K562 (cell line): ENCODE results near the gene CNKSR1. TPM values are rescaled to one million over a fixed set of nuclear protein-coding genes. Genes with fewer than 3 reads are reported as not detected.

Source experiments
- ARNT ChIP-seq, 2 experiments: fragments of 450-650 bp; IDR thresholded peaks; 2 replicates each; pipeline ENCODE4 v1.6.1; 2016; ENCODE audit warnings: mild to moderate bottlenecking in 1 of 2
- ATF1 ChIP-seq, 2 experiments: fragments of 450-650 bp in 1 of 2; IDR thresholded peaks; 2 replicates each; pipeline ENCODE4 v1.6.1; 2016; ENCODE audit warnings: missing compliant biosample characterization in 1 of 2, missing genetic modification characterization in 1 of 2
- BCLAF1 ChIP-seq, 2 experiments: fragments of 450-650 bp in 1 of 2; IDR thresholded peaks; 2 replicates each; pipeline ENCODE4 v1.6.1; 2011 to 2017; ENCODE audit warnings: low read depth in 2 of 2, antibody characterized with exemption in 1 of 2, borderline replicate concordance in 1 of 2, low read length in 1 of 2, mild to moderate bottlenecking in 1 of 2, mixed read lengths in 1 of 2; ENCODE audit not compliant: control insufficient read depth in 1 of 2
- DIDO1 ChIP-seq: fragments of 450-650 bp; IDR thresholded peaks from 2 replicates; pipeline ENCODE4 v1.6.1; 2016; ENCODE audit warnings: low read depth, missing biosample characterization, missing genetic modification characterization
- DLX4 ChIP-seq: fragments of 250-450 bp; sonication (Bioruptor Pico); IDR thresholded peaks from 2 replicates; pipeline ENCODE4 v1.6.1; 2021; ENCODE audit warnings: mild to moderate bottlenecking
- EHMT2 ChIP-seq: fragments of 450-650 bp; IDR thresholded peaks from 2 replicates; pipeline ENCODE4 v1.6.1; 2018; ENCODE audit warnings: antibody characterized with exemption
- ETS1 ChIP-seq: conservative IDR thresholded peaks from 2 replicates; pipeline ENCODE4 v1.6.1; 2011; ENCODE audit warnings: low read depth, mild to moderate bottlenecking, low read length; ENCODE audit not compliant: control insufficient read depth
- HMG20A ChIP-seq: fragments of 450-650 bp; formaldehyde crosslinking; conservative IDR thresholded peaks from 2 replicates; pipeline ENCODE4 v1.4.0; 2020; ENCODE audit warnings: mild to moderate bottlenecking, mixed read lengths
- HMG20B ChIP-seq: fragments of 250-450 bp; sonication (Bioruptor Pico); IDR thresholded peaks from 2 replicates; pipeline ENCODE4 v1.5.0; 2021; ENCODE audit warnings: mild to moderate bottlenecking
- HOMEZ ChIP-seq: fragments of 250-450 bp; sonication (Bioruptor Pico); IDR thresholded peaks from 2 replicates; pipeline ENCODE4 v1.4.0; 2020; ENCODE audit warnings: mild to moderate bottlenecking, moderate library complexity
- MEF2D ChIP-seq: conservative IDR thresholded peaks from 2 replicates; pipeline ENCODE4 v1.6.1; 2016; ENCODE audit warnings: low read depth, missing genetic modification characterization, missing compliant biosample characterization
- NRF1 ChIP-seq, 2 experiments: fragments of 450-650 bp; IDR thresholded peaks in 1 of 2; conservative IDR thresholded peaks in 1 of 2; 2 replicates each; pipeline ENCODE4 v1.6.1; 2014; ENCODE audit warnings: mild to moderate bottlenecking in 2 of 2
- POLR2B ChIP-seq: fragments of 450-650 bp; IDR thresholded peaks from 2 replicates; pipeline ENCODE4 v1.6.1; 2018; ENCODE audit warnings: low read depth; ENCODE audit not compliant: partially characterized antibody
- RBFOX2 ChIP-seq: fragments of 200-400 bp; formaldehyde crosslinking; IDR thresholded peaks from 2 replicates; pipeline ENCODE4 v1.6.1; 2017; ENCODE audit warnings: low read depth, mild to moderate bottlenecking, low read length, moderate library complexity
- SMAD3 ChIP-seq: fragments of 450-650 bp; formaldehyde crosslinking; conservative IDR thresholded peaks from 2 replicates; pipeline ENCODE4 v1.4.0; 2020; ENCODE audit warnings: mild to moderate bottlenecking
- SNRNP70 ChIP-seq: fragments of 200-400 bp; formaldehyde crosslinking; optimal IDR thresholded peaks from 2 replicates; pipeline ENCODE3; 2017; ENCODE audit warnings: low read depth, low read length
- SP2 ChIP-seq: IDR thresholded peaks from 2 replicates; pipeline ENCODE4 v1.6.1; 2011; ENCODE audit warnings: mild to moderate bottlenecking, low read depth, low read length, moderate library complexity; ENCODE audit not compliant: poor library complexity, severe bottlenecking; ENCODE audit errors: extremely low read depth
- ZNF146 ChIP-seq: IDR thresholded peaks from one replicate; pipeline ENCODE4 v1.6.1; 2018; ENCODE audit warnings: missing compliant biosample characterization; ENCODE audit not compliant: unreplicated experiment
- ZNF239 ChIP-seq: fragments of 250-450 bp; sonication (Bioruptor Pico); IDR thresholded peaks from 2 replicates; pipeline ENCODE4 v1.4.0; 2020; ENCODE audit warnings: mild to moderate bottlenecking
- ZNF3 ChIP-seq: fragments of 250-450 bp; sonication (Bioruptor Pico); IDR thresholded peaks from 2 replicates; pipeline ENCODE4 v1.5.0; 2021; ENCODE audit warnings: mild to moderate bottlenecking, moderate library complexity
- ZNF551 ChIP-seq: fragments of 250-450 bp; sonication (Bioruptor Pico); IDR thresholded peaks from 2 replicates; pipeline ENCODE4 v1.5.0; 2021; ENCODE audit warnings: mild to moderate bottlenecking, moderate library complexity
- polyA plus RNA-seq, 8 experiments: library from polyadenylated mRNA; depleted of rRNA in 4 of 8; stranded (reverse) in 5 of 8; unstranded in 3 of 8; fragments of >200 nt; fragmentation: Nextera tagmentation in 2 of 8; fragmentation: Illumina TruSeq in 1 of 8; extraction: Ambion mirVana in 2 of 8; extraction: Trizol in 1 of 8; gene quantifications; 2 replicates each; pipeline versions ENCODE4 v1.2.1 to v1.2.3, GENCODE V29; 2011 to 2014; ENCODE audit warnings: inconsistent platforms in 1 of 8, missing spikeins in 1 of 8
- total RNA-seq, 7 experiments: library from RNA; depleted of rRNA in 6 of 7; stranded (reverse); fragments of >200 nt in 6 of 7; fragmentation: Illumina TruSeq in 2 of 7; extraction: Trizol in 2 of 7; gene quantifications; 2 replicates each; pipeline versions ENCODE4 v1.2.1 to v1.2.3, GENCODE V29; 2011 to 2021; ENCODE audit warnings: low replicate concordance in 1 of 7

Gene CNKSR1
- total and polyA plus RNA-seq, 9 of the 15 experiments (the other 6 are each of a cell fraction or from before 2014, with no cell fraction given): 0.03 to 2.8 (median 1.1) TPM

GRCh38 chr1:26145041-26145959 lies 32.0 kb upstream of the CNKSR1 start (continued):
- TF ChIP-seq ETS1: no peak
- TF ChIP-seq RBFOX2: no peak
- no peak for TF ChIP-seq POLR2B
- TF ChIP-seq BCLAF1 (IDR thresholded peaks at IDR 0.05; ENCODE audit: borderline replicate concordance in 1 of 2, control insufficient read depth in 1 of 2, low read depth in 2 of 2, low read length in 1 of 2): no peak
- no peak for TF ChIP-seq EHMT2
- TF ChIP-seq MEF2D (tag): no peak
- no peak for TF ChIP-seq ZNF146 (CRISPR knock-in tag)
- TF ChIP-seq HMG20B (CRISPR knock-in tag): no peak
- no peak for TF ChIP-seq DLX4 (CRISPR knock-in tag)
- TF ChIP-seq SNRNP70: no peak
- 0 out of 2 replicates have a peak, but pooled peaks have one; percentile 33 for TF ChIP-seq SMAD3 (CRISPR knock-in tag)
- TF ChIP-seq ZNF3 (CRISPR knock-in tag): no peak
- peak; percentile 54 to 56; a peak in 3 of 4 replicates for TF ChIP-seq NRF1 (conservative IDR thresholded peaks at IDR 0.05 in 1 of 2, IDR thresholded peaks at IDR 0.05 in 1 of 2)
- TF ChIP-seq SP2: no peak
- TF ChIP-seq DIDO1 (tag): no peak
- no peak for TF ChIP-seq HMG20A (CRISPR knock-in tag)
- TF ChIP-seq ZNF551 (CRISPR knock-in tag): no peak
- no peak for TF ChIP-seq ZNF239
- TF ChIP-seq ATF1 (CRISPR knock-in tag; IDR thresholded peaks at IDR 0.05): no peak
- TF ChIP-seq ATF1 (tag; IDR thresholded peaks at IDR 0.05): 0 out of 2 replicates have a peak, but pooled peaks have one; percentile 38
- 0 out of 4 replicates have a peak, but pooled peaks of 1 of the 2 experiments have one; percentile 36 for TF ChIP-seq ARNT (IDR thresholded peaks at IDR 0.05)
- TF ChIP-seq HOMEZ (CRISPR knock-in tag): no peak
